GM12878 (cell line): ENCODE data around the gene TRDMT1. TPM values are rescaled to one million over a fixed set of nuclear protein-coding genes. Genes with fewer than 3 reads are reported as not detected.

Source experiments
- ATAC-seq: fragments of 200-7000 bp; cut with Tn5 transposase; 3 replicates; pipeline ENCODE4 v1.9.1; 2020; ENCODE audit warnings: mild to moderate bottlenecking, moderate library complexity
- BruUV-seq: library from RNA; stranded (reverse); fragments of 400-500 nt; replicated peaks from 2 replicates; lab custom pipeline; 2021; lab: Mats Ljungman, UMichigan
- CTCF ChIA-PET: fragments of 300-600 bp; sonication (Branson Sonifier 250); formaldehyde crosslinking; extraction: SDS; loops from one replicate; lab custom pipeline; 2021; ENCODE audit warnings: inconsistent platforms; lab: Yijun Ruan, JAX
- POLR2A ChIA-PET: fragments of 350-600 bp; formaldehyde crosslinking; extraction: SDS; loops from one replicate; lab custom pipeline; 2021; ENCODE audit warnings: inconsistent platforms; lab: Charles Lee
- RAD21 ChIA-PET: fragments of 300-600 bp; sonication (Branson Sonifier 250); formaldehyde crosslinking; loops from one replicate; lab custom pipeline; 2023; ENCODE audit warnings: antibody characterized with exemption; ENCODE audit not compliant: unreplicated experiment; lab: Charles Lee
- SMC1A ChIA-PET: fragments of 300-600 bp; sonication (Branson Sonifier 250); formaldehyde crosslinking; loops from one replicate; lab custom pipeline; 2023; ENCODE audit not compliant: unreplicated experiment, uncharacterized antibody; lab: Charles Lee
- DNase-seq: peaks from one replicate; pipeline ENCODE4 v3.0.0-alpha.2; 2011; ENCODE audit warnings: low read depth, low spot score
- FAIRE-seq: peaks from 3 replicates; lab custom pipeline; 2011; peaks lifted over from hg19 to GRCh38; lab: Jason Lieb, UNC
- H2AFZ ChIP-seq: 2 replicates; pipeline ENCODE4 v1.6.0; 2011; ENCODE audit warnings: low read depth, low read length, control low read depth; ENCODE audit not compliant: control insufficient read depth
- H3K27ac ChIP-seq: 2 replicates; pipeline ENCODE4 v1.5.1; 2011; ENCODE audit warnings: control low read depth; ENCODE audit not compliant: control insufficient read depth, insufficient read depth
- H3K27me3 ChIP-seq, 2 experiments: replicated peaks in 1 of 2; 2 replicates each; pipeline versions ENCODE4 v1.6.0 to v1.6.1; 2011; ENCODE audit warnings: low read length in 1 of 2; ENCODE audit not compliant: control insufficient read depth in 2 of 2, insufficient read depth in 2 of 2
- H3K36me3 ChIP-seq, 2 experiments: 2 replicates each; pipeline ENCODE4 v1.5.1; 2011; ENCODE audit warnings: low read length in 1 of 2; ENCODE audit not compliant: control insufficient read depth in 2 of 2, insufficient read depth in 2 of 2
- H3K4me1 ChIP-seq: 2 replicates; pipeline ENCODE4 v1.6.1; 2011; ENCODE audit warnings: mild to moderate bottlenecking, low read length, moderate library complexity, mixed read lengths; ENCODE audit not compliant: control insufficient read depth, insufficient read depth
- H3K4me2 ChIP-seq: 2 replicates; pipeline ENCODE4 v1.6.0; 2011; ENCODE audit warnings: control low read depth; ENCODE audit not compliant: control insufficient read depth, insufficient read depth
- H3K4me3 ChIP-seq: fragments of 200-600 bp; sonication (generic); 2 replicates; pipeline ENCODE4 v1.5.1; 2016
- H3K79me2 ChIP-seq: 2 replicates; pipeline ENCODE4 v1.6.0; 2011; ENCODE audit warnings: low read length; ENCODE audit not compliant: control insufficient read depth, insufficient read depth
- H3K9ac ChIP-seq: 2 replicates; pipeline ENCODE4 v1.8.0; 2011; ENCODE audit warnings: low read length, control low read depth, mixed read lengths; ENCODE audit not compliant: control insufficient read depth, insufficient read depth
- H3K9me3 ChIP-seq: replicated peaks from 3 replicates; pipeline ENCODE4 v1.5.1; 2011; ENCODE audit warnings: mild to moderate bottlenecking, low read length; ENCODE audit not compliant: control insufficient read depth, insufficient read depth
- H4K20me1 ChIP-seq: 2 replicates; pipeline ENCODE4 v1.6.0; 2011; ENCODE audit not compliant: control insufficient read depth, insufficient read depth
- E2F4 ChIP-seq: IDR thresholded peaks from 2 replicates; pipeline ENCODE4 v1.6.1; 2012; ENCODE audit warnings: low read depth, low read length, improper control_type of control experiment
- FOXK2 ChIP-seq: fragments of 450-650 bp; IDR thresholded peaks from 2 replicates; pipeline ENCODE4 v1.6.1; 2017; ENCODE audit warnings: mild to moderate bottlenecking, moderate library complexity
- IRF5 ChIP-seq: fragments of 450-650 bp; IDR thresholded peaks from 2 replicates; pipeline ENCODE4 v1.6.1; 2017; ENCODE audit warnings: borderline replicate concordance
- NBN ChIP-seq: fragments of 450-650 bp; IDR thresholded peaks from 2 replicates; pipeline ENCODE4 v1.6.1; 2016
- PML ChIP-seq: IDR thresholded peaks from 2 replicates; pipeline ENCODE4 v1.6.1; 2012; ENCODE audit warnings: low read length, inconsistent platforms
- TARDBP ChIP-seq: IDR thresholded peaks from 2 replicates; pipeline ENCODE4 v1.6.1; 2016; ENCODE audit warnings: borderline replicate concordance
- YBX1 ChIP-seq: fragments of 450-650 bp; IDR thresholded peaks from 2 replicates; pipeline ENCODE4 v1.6.1; 2016; ENCODE audit warnings: antibody characterized with exemption
- ZNF274 ChIP-seq: IDR thresholded peaks from one replicate; pipeline ENCODE4 v1.8.0; 2011; ENCODE audit not compliant: insufficient read length, insufficient read depth
- ZNF622 ChIP-seq: fragments of 450-650 bp; IDR thresholded peaks from 2 replicates; pipeline ENCODE4 v1.6.1; 2017; ENCODE audit warnings: mild to moderate bottlenecking, inconsistent platforms
- WGBS: methylation state at CpG from one replicate; pipeline ENCODE4 v1.1.6; 2016; ENCODE audit warnings: low lambda C conversion rate; ENCODE audit not compliant: insufficient replicate concordance, insufficient coverage; ENCODE audit errors: missing lambda C conversion rate; 5-methylcytosine and 5-hydroxymethylcytosine counted together
- in situ Hi-C: fragments of 300-500 bp; cut with MboI; formaldehyde crosslinking; loops from 9 replicates; pipeline ENCODE4 v1.14.3; 2018; ENCODE audit warnings: mixed read lengths
- intact Hi-C: fragments of 100-400 bp; cut with micrococcal nuclease; formaldehyde crosslinking; loops from one replicate; pipeline ENCODE4 v1.14.2; 2022; ENCODE audit not compliant: unreplicated experiment
- polyA plus RNA-seq, 11 experiments: library from polyadenylated mRNA; depleted of rRNA in 4 of 11; unstranded in 6 of 11; stranded (reverse) in 5 of 11; fragments of >200 nt; fragmentation: Nextera tagmentation in 4 of 11; fragmentation: Illumina TruSeq in 1 of 11; extraction: Ambion mirVana in 4 of 11; extraction: Trizol in 1 of 11; gene quantifications; 1 replicate in 1 of 11; 2 replicates in 10 of 11; pipeline versions ENCODE4 v1.2.1 to v1.2.3, GENCODE V29; 2011 to 2016; ENCODE audit warnings: inconsistent platforms in 2 of 11, missing spikeins in 2 of 11, low read depth in 1 of 11
- total RNA-seq, 4 experiments: library from RNA; depleted of rRNA in 3 of 4; stranded (reverse); fragments of >200 nt in 3 of 4; fragmentation: Illumina TruSeq in 1 of 4; extraction: Trizol in 1 of 4; gene quantifications; 2 replicates each; pipeline versions ENCODE4 v1.2.1 to v1.2.3, GENCODE V29; 2013 to 2021
- TF ChIP-seq, protein P1 (sequence below): fragments of 450-650 bp; IDR thresholded peaks from 2 replicates; pipeline ENCODE4 v1.6.1; 2017; ENCODE audit warnings: mild to moderate bottlenecking, moderate library complexity

The TRDMT1 gene
- total and polyA plus RNA-seq, 10 of the 15 experiments (the other 5 are each of a cell fraction or from before 2014, with no cell fraction given), result 2.3 to 9.7 (median 4.6) TPM

- SMC1A ChIA-PET, result no interaction called here
- DNase-seq (no peak), FAIRE-seq (no peak), ATAC-seq (no peak)
- RAD21 ChIA-PET, result no interaction called here
- H3K9me3 ChIP-seq, result no peaks in the 10 kb centered on the region
- no peak overlapping the region for H3K27ac ChIP-seq
- POLR2A ChIA-PET, result no interaction called here
- H3K4me3 ChIP-seq, result no peak overlapping the region
- H3K79me2 ChIP-seq, result no peaks in the 10 kb centered on the region
- no peaks in the 10 kb centered on the region for H4K20me1 ChIP-seq
- CTCF ChIA-PET, result no interaction called here
- H3K4me1 ChIP-seq, result no peaks in the 10 kb centered on the region
- H3K4me2 ChIP-seq, result no peak overlapping the region
- no peaks in the 10 kb centered on the region; a peak in 1 of 4 replicates for H3K27me3 ChIP-seq
- no TSS peak for BruUV-seq
- intact Hi-C loops, result no loop called here
- TF ChIP-seq E2F4 (no peak), ZNF622 (no peak)
- TF ChIP-seq, all 136 proteins: peak for 0
- 58% methylated on average over 5 of the region's 5 CpGs for WGBS
- Histone ChIP-seq H3K36me3 (no peaks in the 10 kb centered on the region), H3K9ac (no peak overlapping the region), H2AFZ (no peak overlapping the region)
- in situ Hi-C loops, result no loop called here
Observed at GRCh38 chr10:17116193-17116592, 85.3 kb downstream of the TRDMT1 start.

DNA sequence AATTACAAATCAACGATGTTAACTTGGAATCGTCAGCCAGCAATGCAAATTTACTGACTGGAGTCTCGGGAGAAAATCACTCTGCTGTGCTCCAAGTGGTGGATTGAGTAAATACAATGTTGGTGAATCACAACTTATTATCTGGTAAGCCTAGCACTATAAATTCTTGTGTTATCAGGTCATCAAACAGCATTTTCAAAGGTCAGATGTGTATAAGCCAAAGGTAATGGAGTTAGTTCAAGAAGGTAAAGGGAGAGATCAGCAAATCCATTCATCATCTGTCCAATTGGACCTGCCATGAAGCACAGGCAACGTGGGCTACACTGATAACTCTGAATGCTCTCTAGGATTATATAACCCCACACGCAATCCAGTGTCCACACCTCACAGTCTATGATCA is 85.8 kb downstream of the TRDMT1 start:
- TF ChIP-seq FOXK2 (no peak), PML (no peak), YBX1 (no peak), IRF5 (no peak), NBN (no peak), TARDBP (no peak), ZNF274 (no peak)
- TF ChIP-seq, protein P1, sequence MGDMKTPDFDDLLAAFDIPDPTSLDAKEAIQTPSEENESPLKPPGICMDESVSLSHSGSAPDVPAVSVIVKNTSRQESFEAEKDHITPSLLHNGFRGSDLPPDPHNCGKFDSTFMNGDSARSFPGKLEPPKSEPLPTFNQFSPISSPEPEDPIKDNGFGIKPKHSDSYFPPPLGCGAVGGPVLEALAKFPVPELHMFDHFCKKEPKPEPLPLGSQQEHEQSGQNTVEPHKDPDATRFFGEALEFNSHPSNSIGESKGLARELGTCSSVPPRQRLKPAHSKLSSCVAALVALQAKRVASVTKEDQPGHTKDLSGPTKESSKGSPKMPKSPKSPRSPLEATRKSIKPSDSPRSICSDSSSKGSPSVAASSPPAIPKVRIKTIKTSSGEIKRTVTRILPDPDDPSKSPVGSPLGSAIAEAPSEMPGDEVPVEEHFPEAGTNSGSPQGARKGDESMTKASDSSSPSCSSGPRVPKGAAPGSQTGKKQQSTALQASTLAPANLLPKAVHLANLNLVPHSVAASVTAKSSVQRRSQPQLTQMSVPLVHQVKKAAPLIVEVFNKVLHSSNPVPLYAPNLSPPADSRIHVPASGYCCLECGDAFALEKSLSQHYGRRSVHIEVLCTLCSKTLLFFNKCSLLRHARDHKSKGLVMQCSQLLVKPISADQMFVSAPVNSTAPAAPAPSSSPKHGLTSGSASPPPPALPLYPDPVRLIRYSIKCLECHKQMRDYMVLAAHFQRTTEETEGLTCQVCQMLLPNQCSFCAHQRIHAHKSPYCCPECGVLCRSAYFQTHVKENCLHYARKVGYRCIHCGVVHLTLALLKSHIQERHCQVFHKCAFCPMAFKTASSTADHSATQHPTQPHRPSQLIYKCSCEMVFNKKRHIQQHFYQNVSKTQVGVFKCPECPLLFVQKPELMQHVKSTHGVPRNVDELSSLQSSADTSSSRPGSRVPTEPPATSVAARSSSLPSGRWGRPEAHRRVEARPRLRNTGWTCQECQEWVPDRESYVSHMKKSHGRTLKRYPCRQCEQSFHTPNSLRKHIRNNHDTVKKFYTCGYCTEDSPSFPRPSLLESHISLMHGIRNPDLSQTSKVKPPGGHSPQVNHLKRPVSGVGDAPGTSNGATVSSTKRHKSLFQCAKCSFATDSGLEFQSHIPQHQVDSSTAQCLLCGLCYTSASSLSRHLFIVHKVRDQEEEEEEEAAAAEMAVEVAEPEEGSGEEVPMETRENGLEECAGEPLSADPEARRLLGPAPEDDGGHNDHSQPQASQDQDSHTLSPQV, result no peak
- TF ChIP-seq, all 136 proteins: peak for 0
- no peak overlapping the region for H2AFZ ChIP-seq
- no peaks in the 10 kb centered on the region for H3K36me3 ChIP-seq
- ATAC-seq, result no peak
- CTCF ChIA-PET, result no interaction called here
- H3K27ac ChIP-seq, result no peak overlapping the region
- no peak overlapping the region for H3K4me3 ChIP-seq
- WGBS, result 61% methylated on average over 5 of the region's 5 CpGs
- POLR2A ChIA-PET, result no interaction called here
- no peak overlapping the region for H3K9ac ChIP-seq
- SMC1A ChIA-PET, result interaction anchor here (0.6 kb wide), 1 partner anchor 253 kb away, joined by 3 read pairs; no protein-coding TSS in a partner anchor
- RAD21 ChIA-PET, result no interaction called here
- in situ Hi-C loops, result no loop called here
- no peaks in the 10 kb centered on the region; a peak in 1 of 4 replicates for H3K27me3 ChIP-seq
- FAIRE-seq, result no peak
- intact Hi-C loops, result no loop called here
- no peaks in the 10 kb centered on the region for H4K20me1 ChIP-seq
- BruUV-seq, result no TSS peak
- DNase-seq, result no peak
- H3K4me1 ChIP-seq, result no peaks in the 10 kb centered on the region
- H3K9me3 ChIP-seq, result no peaks in the 10 kb centered on the region
- no peaks in the 10 kb centered on the region for H3K79me2 ChIP-seq
- no peak overlapping the region for H3K4me2 ChIP-seq
